Panc1 (cell line): ENCODE results near the gene TACC2.

ENCODE experiments used
- CTCF ChIP-seq: fragments of 450-650 bp; IDR thresholded peaks from 2 replicates; pipeline ENCODE4 v1.5.1; 2017; ENCODE audit warnings: mild to moderate bottlenecking
- REST ChIP-seq, 2 experiments: IDR thresholded peaks; 2 replicates each; pipeline ENCODE4 v1.6.1; 2011 to 2012; ENCODE audit warnings: low read depth in 2 of 2, control low read depth in 1 of 2, low read length in 1 of 2, mild to moderate bottlenecking in 1 of 2, moderate library complexity in 1 of 2; ENCODE audit not compliant: insufficient read depth in 1 of 2
- SIN3A ChIP-seq: IDR thresholded peaks from 2 replicates; pipeline ENCODE4 v1.6.1; 2012; ENCODE audit warnings: low read depth, mild to moderate bottlenecking, low read length, moderate library complexity, borderline replicate concordance; ENCODE audit not compliant: insufficient read depth

- no peak for TF ChIP-seq CTCF
- TF ChIP-seq SIN3A = no peak
- TF ChIP-seq REST (IDR thresholded peaks at IDR 0.05; ENCODE audit: insufficient read depth in 1 of 2, low read depth in 2 of 2, low read length in 1 of 2) = no peak
Observed at GRCh38 chr10:122052701-122053100, 63.7 kb downstream of the TACC2 start.
